IMR-90 (cell line): ENCODE data around the gene RGS12. TPM values are rescaled to one million over a fixed set of nuclear protein-coding genes. Genes with fewer than 3 reads are reported as not detected.

Experiments used
- ATAC-seq: fragments of 200-7000 bp; cut with Tn5 transposase; 2 replicates; pipeline ENCODE4 v1.9.1; 2020; ENCODE audit warnings: low read depth, mild to moderate bottlenecking, moderate library complexity
- BruUV-seq: library from RNA; stranded (reverse); fragments of 400-500 nt; replicated peaks from 2 replicates; lab custom pipeline; 2021; lab: Mats Ljungman, UMichigan
- CTCF ChIA-PET: fragments of 300-600 bp; formaldehyde crosslinking; extraction: SDS; loops from one replicate; lab custom pipeline; 2021; ENCODE audit warnings: antibody characterized with exemption; lab: Yijun Ruan, JAX
- POLR2A ChIA-PET: fragments of 300-600 bp; sonication (Branson Sonifier 250); formaldehyde crosslinking; loops from one replicate; lab custom pipeline; 2022; ENCODE audit warnings: antibody characterized with exemption; ENCODE audit not compliant: unreplicated experiment; lab: Charles Lee
- DNase-seq: peaks from one replicate; pipeline ENCODE4 v3.0.0; 2013
- H2AFZ ChIP-seq: replicated peaks from 2 replicates; pipeline ENCODE3; 2013; ENCODE audit warnings: low read length, mild to moderate bottlenecking; ENCODE audit not compliant: poor library complexity
- H2AK5ac ChIP-seq: 2 replicates; pipeline ENCODE4 v1.6.1; 2013; ENCODE audit warnings: low read depth, low read length, inconsistent platforms
- H2AK9ac ChIP-seq: replicated peaks from 2 replicates; pipeline ENCODE3; 2013; ENCODE audit warnings: mild to moderate bottlenecking, low read depth, low read length, moderate library complexity; ENCODE audit not compliant: poor library complexity
- H2BK120ac ChIP-seq: 2 replicates; pipeline ENCODE4 v1.6.1; 2013; ENCODE audit warnings: low read depth, low read length, inconsistent platforms
- H2BK15ac ChIP-seq: 3 replicates; pipeline ENCODE4 v1.6.1; 2013; ENCODE audit warnings: low read depth, low read length, inconsistent platforms
- H2BK20ac ChIP-seq: 2 replicates; pipeline ENCODE4 v1.6.1; 2013; ENCODE audit warnings: low read depth, mild to moderate bottlenecking, inconsistent platforms, low read length, moderate library complexity
- H2BK5ac ChIP-seq: 2 replicates; pipeline ENCODE4 v1.6.1; 2013; ENCODE audit warnings: mild to moderate bottlenecking, low read depth, low read length, inconsistent platforms; ENCODE audit not compliant: poor library complexity, severe bottlenecking
- H3K14ac ChIP-seq: replicated peaks from 2 replicates; pipeline ENCODE4 v1.6.1; 2013; ENCODE audit warnings: low read depth, low read length, inconsistent platforms
- H3K18ac ChIP-seq: 2 replicates; pipeline ENCODE4 v1.6.1; 2013; ENCODE audit warnings: low read depth, low read length, control low read depth
- H3K23ac ChIP-seq: 2 replicates; pipeline ENCODE4 v1.6.1; 2013; ENCODE audit warnings: low read depth, low read length, inconsistent platforms
- H3K27ac ChIP-seq: 2 replicates; pipeline ENCODE4 v1.5.1; 2013; ENCODE audit warnings: mild to moderate bottlenecking, control low read depth, low read length; ENCODE audit not compliant: insufficient read depth
- H3K27me3 ChIP-seq: 2 replicates; pipeline ENCODE4 v1.6.1; 2013; ENCODE audit warnings: low read length; ENCODE audit not compliant: control insufficient read depth, insufficient read depth
- H3K36me3 ChIP-seq: 2 replicates; pipeline ENCODE4 v1.6.1; 2013; ENCODE audit warnings: low read length, mixed read lengths; ENCODE audit not compliant: control insufficient read depth, insufficient read depth
- H3K4ac ChIP-seq: 2 replicates; pipeline ENCODE4 v1.6.1; 2013; ENCODE audit warnings: low read depth, low read length, inconsistent platforms
- H3K4me1 ChIP-seq: 2 replicates; pipeline ENCODE4 v1.6.1; 2013; ENCODE audit warnings: low read length, mixed read lengths; ENCODE audit not compliant: control insufficient read depth, insufficient read depth
- H3K4me2 ChIP-seq: 2 replicates; pipeline ENCODE4 v1.6.1; 2013; ENCODE audit warnings: low read depth, mild to moderate bottlenecking, control low read depth, low read length, moderate library complexity
- H3K4me3 ChIP-seq: 2 replicates; pipeline ENCODE4 v1.5.1; 2013; ENCODE audit warnings: low read depth, mild to moderate bottlenecking, control low read depth, low read length, moderate library complexity; ENCODE audit not compliant: insufficient read depth
- H3K56ac ChIP-seq: 2 replicates; pipeline ENCODE4 v1.6.1; 2013; ENCODE audit warnings: low read length, inconsistent platforms; ENCODE audit not compliant: insufficient read depth; ENCODE audit errors: extremely low read depth
- H3K79me1 ChIP-seq, 2 experiments: 2 replicates each; pipeline ENCODE4 v1.6.1; 2013; ENCODE audit warnings: low read length in 2 of 2, inconsistent platforms in 1 of 2, low read depth in 1 of 2
- H3K9ac ChIP-seq: 2 replicates; pipeline ENCODE4 v1.6.1; 2013; ENCODE audit warnings: low read depth, low read length, control low read depth
- H3K9me1 ChIP-seq: 2 replicates; pipeline ENCODE4 v1.6.1; 2013; ENCODE audit warnings: low read length, inconsistent platforms; ENCODE audit not compliant: insufficient read depth
- H3K9me3 ChIP-seq: 2 replicates; pipeline ENCODE4 v1.6.1; 2013; ENCODE audit warnings: low read length; ENCODE audit not compliant: control insufficient read depth, insufficient read depth
- H4K20me1 ChIP-seq: 2 replicates; pipeline ENCODE4 v1.6.1; 2013; ENCODE audit warnings: low read length, inconsistent platforms; ENCODE audit not compliant: insufficient read depth
- H4K5ac ChIP-seq: 2 replicates; pipeline ENCODE4 v1.6.1; 2013; ENCODE audit warnings: mild to moderate bottlenecking, low read depth, low read length, control low read depth
- H4K8ac ChIP-seq, 2 experiments: 2 replicates each; pipeline ENCODE4 v1.6.1; 2013; ENCODE audit warnings: low read depth in 2 of 2, low read length in 2 of 2, control low read depth in 1 of 2, inconsistent platforms in 1 of 2
- H4K91ac ChIP-seq: 2 replicates; pipeline ENCODE4 v1.6.1; 2013; ENCODE audit warnings: low read depth, low read length, inconsistent platforms; ENCODE audit not compliant: insufficient read depth
- BHLHE40 ChIP-seq: fragments of 150-350 bp; IDR thresholded peaks from 2 replicates; pipeline ENCODE4 v1.6.1; 2016; ENCODE audit warnings: mild to moderate bottlenecking, low read depth, low read length
- CEBPB ChIP-seq: IDR thresholded peaks from 2 replicates; pipeline ENCODE4 v1.6.1; 2012; ENCODE audit warnings: low read depth, low read length, improper control_type of control experiment
- FOS ChIP-seq: fragments of 150-350 bp; IDR thresholded peaks from 2 replicates; pipeline ENCODE4 v1.6.1; 2016; ENCODE audit warnings: low read depth, low read length
- MAFK ChIP-seq: IDR thresholded peaks from 2 replicates; pipeline ENCODE4 v1.6.1; 2012; ENCODE audit warnings: low read depth, low read length, improper control_type of control experiment
- MAZ ChIP-seq: IDR thresholded peaks from 2 replicates; pipeline ENCODE4 v1.6.1; 2012; ENCODE audit warnings: low read depth, mild to moderate bottlenecking, low read length, improper control_type of control experiment, moderate library complexity, borderline replicate concordance
- MXI1 ChIP-seq: IDR thresholded peaks from 2 replicates; pipeline ENCODE4 v1.6.1; 2012; ENCODE audit warnings: low read depth, mild to moderate bottlenecking, low read length, moderate library complexity, borderline replicate concordance
- RAD21 ChIP-seq: IDR thresholded peaks from 2 replicates; pipeline ENCODE4 v1.6.1; 2012; ENCODE audit warnings: low read length, improper control_type of control experiment
- WGBS, 2 experiments: methylation state at CpG; one replicate each; pipeline versions ENCODE4 v1.1.5 to v1.1.7; 2013; ENCODE audit warnings: missing lambda C conversion rate in 2 of 2; ENCODE audit not compliant: insufficient read length in 1 of 2; ENCODE audit errors: extremely low coverage in 2 of 2; 5-methylcytosine and 5-hydroxymethylcytosine counted together
- dilution Hi-C: fragments of 300-500 bp; cut with HindIII; formaldehyde crosslinking; loops from one replicate; pipeline ENCODE4 v1.14.3; 2018; ENCODE audit warnings: low sequenced_read_pairs; ENCODE audit not compliant: unreplicated experiment
- in situ Hi-C: fragments of 300-500 bp; cut with MboI; formaldehyde crosslinking; loops from 3 replicates; pipeline ENCODE4 v1.14.3; 2019; ENCODE audit warnings: low sequenced_read_pairs, inconsistent platforms, mixed read lengths
- intact Hi-C: fragments of 100-400 bp; cut with micrococcal nuclease; formaldehyde crosslinking; loops from 2 replicates; pipeline ENCODE4 v1.10.0; 2022
- polyA plus RNA-seq, 3 experiments: library from polyadenylated mRNA; depleted of rRNA; stranded (reverse); fragments of >200 nt; gene quantifications; 2 replicates each; pipeline ENCODE4 v1.2.3, GENCODE V29; 2012; ENCODE audit warnings: low replicate concordance in 1 of 3
- total RNA-seq: library from RNA; depleted of rRNA; stranded (reverse); fragments of >200 nt; gene quantifications from 2 replicates; pipeline ENCODE4 v1.2.3, GENCODE V29; 2012
- TF ChIP-seq, protein P1 (sequence below): fragments of 150-350 bp; IDR thresholded peaks from 2 replicates; pipeline ENCODE4 v1.6.1; 2017; ENCODE audit warnings: mild to moderate bottlenecking, antibody characterized with exemption, low read length, low read depth

The RGS12 gene
- total and polyA plus RNA-seq, 2 of the 4 experiments (the other 2 are of a cell fraction) = 11.8 to 12.0 TPM

- H4K5ac ChIP-seq = peak overlapping the region; percentile 75
- POLR2A ChIA-PET = no interaction called here
- peak overlapping the region; percentile 83 for H2BK120ac ChIP-seq
- peak overlapping the region; percentile 20; the same call in 1 of the 2 replicates for H3K4me3 ChIP-seq
- peak overlapping the region; percentile 18; the same call in 1 of the 3 replicates for H2BK15ac ChIP-seq
- BruUV-seq = no TSS peak
- H3K4me1 ChIP-seq = peaks cover 15% of the 10 kb centered on the region
- H3K23ac ChIP-seq = peak overlapping the region; percentile 80
- H3K36me3 ChIP-seq = peaks cover 9% of the 10 kb centered on the region; the same call in 1 of the 2 replicates
- peak overlapping the region; percentile 82 for H2AK5ac ChIP-seq
- peak overlapping the region; percentile 49; the same call in 1 of the 2 replicates for H4K91ac ChIP-seq
- H3K27me3 ChIP-seq = no peaks in the 10 kb centered on the region
- peak overlapping the region; percentile 66 for H2AFZ ChIP-seq
- intact Hi-C loops = no loop called here
- ATAC-seq (peak; percentile 80), DNase-seq (peak; percentile 95)
- 14% methylated on average over 2 of the region's 8 CpGs; no CpG with 5 or more reads in 1 of the 2 experiments for WGBS, 2 experiments
- H3K9ac ChIP-seq = peak overlapping the region; percentile 13; the same call in 1 of the 2 replicates
- H3K9me1 ChIP-seq = peaks cover 10% of the 10 kb centered on the region
- peaks cover 20 to 76% of the 10 kb centered on the region in 2 experiments for H3K79me1 ChIP-seq
- H2BK5ac ChIP-seq = peak overlapping the region; percentile 67
- peak overlapping the region; percentile 56 for H3K27ac ChIP-seq
- CTCF ChIA-PET = no interaction called here
- in situ Hi-C loops = no loop called here
- 0 out of 2 replicates have a peak, but pooled peaks have one; percentile 21 for TF ChIP-seq MAFK
- TF ChIP-seq FOS = peak; percentile 57
- TF ChIP-seq MXI1 = 0 out of 2 replicates have a peak, but pooled peaks have one; percentile 47
- TF ChIP-seq BHLHE40 = peak; percentile 100
- no peak for TF ChIP-seq MAZ
- TF ChIP-seq CEBPB = peak; percentile 19; the same call in 1 of the 2 replicates
- TF ChIP-seq, protein P1, sequence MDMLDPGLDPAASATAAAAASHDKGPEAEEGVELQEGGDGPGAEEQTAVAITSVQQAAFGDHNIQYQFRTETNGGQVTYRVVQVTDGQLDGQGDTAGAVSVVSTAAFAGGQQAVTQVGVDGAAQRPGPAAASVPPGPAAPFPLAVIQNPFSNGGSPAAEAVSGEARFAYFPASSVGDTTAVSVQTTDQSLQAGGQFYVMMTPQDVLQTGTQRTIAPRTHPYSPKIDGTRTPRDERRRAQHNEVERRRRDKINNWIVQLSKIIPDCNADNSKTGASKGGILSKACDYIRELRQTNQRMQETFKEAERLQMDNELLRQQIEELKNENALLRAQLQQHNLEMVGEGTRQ = peak; percentile 50; the same call in 1 of the 2 replicates
- no peak for TF ChIP-seq RAD21
- peaks cover under 1% of the 10 kb centered on the region; the same call in 1 of the 2 replicates for H3K9me3 ChIP-seq
- dilution Hi-C loops = no loop called here
- H3K4ac ChIP-seq = peak overlapping the region; percentile 87
- peak overlapping the region; percentile 52; the same call in 1 of the 2 replicates for H2BK20ac ChIP-seq
- peak overlapping the region; percentile 56; the same call in 1 of the 2 replicates for H3K56ac ChIP-seq
- peak overlapping the region; percentile 5 to 56; a peak in 2 of 4 replicates for H4K8ac ChIP-seq
- peaks cover 6% of the 10 kb centered on the region; the same call in 1 of the 2 replicates for H4K20me1 ChIP-seq
- H3K14ac ChIP-seq = peak overlapping the region; percentile 54
- H2AK9ac ChIP-seq = peak overlapping the region; percentile 7
- peak overlapping the region; percentile 39 for H3K18ac ChIP-seq
- peak overlapping the region; percentile 82 for H3K4me2 ChIP-seq
Observed at GRCh38 chr4:3342182-3342854, 49.5 kb downstream of the RGS12 start.
